Mucosa of descending colon (tissue), 3 donors: ENCODE results near the gene CHRNA9. TPM values are rescaled to one million over a fixed set of nuclear protein-coding genes. Genes with fewer than 3 reads are reported as not detected.

Experiments used
- ATAC-seq: fragments of 200-7000 bp; cut with Tn5 transposase; one replicate; pipeline ENCODE4 v1.9.1; 2020; ENCODE audit warnings: mild to moderate bottlenecking, moderate library complexity
- DNase-seq, 3 donors: peaks; one replicate each; pipeline ENCODE4 v3.0.0-alpha.2; 2020
- H3K36me3 ChIP-seq: fragments of 200-600 bp; one replicate; pipeline ENCODE4 v1.8.0; 2021; ENCODE audit warnings: low read depth, mild to moderate bottlenecking
- H3K4me1 ChIP-seq: fragments of 200-600 bp; one replicate; pipeline ENCODE4 v1.8.0; 2021; ENCODE audit warnings: low read depth, mild to moderate bottlenecking
- H3K4me3 ChIP-seq: fragments of 200-600 bp; one replicate; pipeline ENCODE4 v1.8.0; 2021; ENCODE audit warnings: mild to moderate bottlenecking
- H3K9me3 ChIP-seq: fragments of 200-600 bp; one replicate; pipeline ENCODE4 v1.8.0; 2021; ENCODE audit warnings: mild to moderate bottlenecking
- intact Hi-C, 2 donors: fragments of 100-400 bp; cut with DNase I in 1 of 2; cut with micrococcal nuclease in 1 of 2; formaldehyde crosslinking; loops; one replicate each; pipeline versions ENCODE4 v1.11.0 to v1.11.1; 2022; cut with DNase I, micrococcal nuclease
- total RNA-seq, 3 donors: library from RNA; stranded (reverse); fragmentation: NEBNext Ultra II Directional in 2 of 3; extraction: Animal tissue kit (Norgen Biotek cat#: 25700) in 2 of 3; gene quantifications; one replicate each; pipeline versions ENCODE4 v1.2.1 to v1.2.4, GENCODE V29; 2021 to 2023
- TF ChIP-seq, protein P1 (sequence below): fragments of 200-600 bp; IDR thresholded peaks from one replicate; pipeline ENCODE4 v1.8.0; 2022; ENCODE audit warnings: antibody characterized with exemption, mild to moderate bottlenecking
- donor health status: DM: no; HTN: no; CAD: no; lungs with moderate emphysema.
- donor health status: DM: no; HTN: no; CAD: no.
- donor health status: DM: no; HTN: yes; CAD: no.

CHRNA9 gene
- total RNA-seq, 3 donors from 2014 or later: not detected

DNA sequence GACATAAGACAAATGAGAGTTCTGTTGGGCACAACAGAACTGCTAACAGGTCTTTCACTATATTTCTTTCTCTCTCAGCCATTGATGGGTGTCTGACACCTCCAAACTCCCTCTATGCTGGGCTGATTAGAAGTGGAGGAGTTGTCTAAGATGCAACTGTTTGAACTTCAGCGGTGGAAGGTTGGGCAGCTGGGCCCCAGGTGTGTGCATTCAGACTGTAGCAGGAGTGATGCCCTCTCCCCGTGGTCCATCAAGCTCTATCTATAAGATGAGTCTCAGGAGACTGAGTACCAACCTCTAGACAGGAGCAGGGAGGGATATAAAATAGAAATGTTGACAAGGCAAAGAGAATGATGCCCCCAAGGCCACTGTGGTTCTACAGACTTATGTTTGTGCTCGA is 28.2 kb upstream of the CHRNA9 start:
- Histone ChIP-seq H3K4me3 (no peak overlapping the region), H3K36me3 (no peaks in the 10 kb centered on the region), H3K9me3 (no peaks in the 10 kb centered on the region), H3K4me1 (no peaks in the 10 kb centered on the region)
- TF ChIP-seq, protein P1, sequence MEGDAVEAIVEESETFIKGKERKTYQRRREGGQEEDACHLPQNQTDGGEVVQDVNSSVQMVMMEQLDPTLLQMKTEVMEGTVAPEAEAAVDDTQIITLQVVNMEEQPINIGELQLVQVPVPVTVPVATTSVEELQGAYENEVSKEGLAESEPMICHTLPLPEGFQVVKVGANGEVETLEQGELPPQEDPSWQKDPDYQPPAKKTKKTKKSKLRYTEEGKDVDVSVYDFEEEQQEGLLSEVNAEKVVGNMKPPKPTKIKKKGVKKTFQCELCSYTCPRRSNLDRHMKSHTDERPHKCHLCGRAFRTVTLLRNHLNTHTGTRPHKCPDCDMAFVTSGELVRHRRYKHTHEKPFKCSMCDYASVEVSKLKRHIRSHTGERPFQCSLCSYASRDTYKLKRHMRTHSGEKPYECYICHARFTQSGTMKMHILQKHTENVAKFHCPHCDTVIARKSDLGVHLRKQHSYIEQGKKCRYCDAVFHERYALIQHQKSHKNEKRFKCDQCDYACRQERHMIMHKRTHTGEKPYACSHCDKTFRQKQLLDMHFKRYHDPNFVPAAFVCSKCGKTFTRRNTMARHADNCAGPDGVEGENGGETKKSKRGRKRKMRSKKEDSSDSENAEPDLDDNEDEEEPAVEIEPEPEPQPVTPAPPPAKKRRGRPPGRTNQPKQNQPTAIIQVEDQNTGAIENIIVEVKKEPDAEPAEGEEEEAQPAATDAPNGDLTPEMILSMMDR: no peak
- intact Hi-C loops: no loop called here
- ATAC-seq (no peak), DNase-seq (no peak)

DNA sequence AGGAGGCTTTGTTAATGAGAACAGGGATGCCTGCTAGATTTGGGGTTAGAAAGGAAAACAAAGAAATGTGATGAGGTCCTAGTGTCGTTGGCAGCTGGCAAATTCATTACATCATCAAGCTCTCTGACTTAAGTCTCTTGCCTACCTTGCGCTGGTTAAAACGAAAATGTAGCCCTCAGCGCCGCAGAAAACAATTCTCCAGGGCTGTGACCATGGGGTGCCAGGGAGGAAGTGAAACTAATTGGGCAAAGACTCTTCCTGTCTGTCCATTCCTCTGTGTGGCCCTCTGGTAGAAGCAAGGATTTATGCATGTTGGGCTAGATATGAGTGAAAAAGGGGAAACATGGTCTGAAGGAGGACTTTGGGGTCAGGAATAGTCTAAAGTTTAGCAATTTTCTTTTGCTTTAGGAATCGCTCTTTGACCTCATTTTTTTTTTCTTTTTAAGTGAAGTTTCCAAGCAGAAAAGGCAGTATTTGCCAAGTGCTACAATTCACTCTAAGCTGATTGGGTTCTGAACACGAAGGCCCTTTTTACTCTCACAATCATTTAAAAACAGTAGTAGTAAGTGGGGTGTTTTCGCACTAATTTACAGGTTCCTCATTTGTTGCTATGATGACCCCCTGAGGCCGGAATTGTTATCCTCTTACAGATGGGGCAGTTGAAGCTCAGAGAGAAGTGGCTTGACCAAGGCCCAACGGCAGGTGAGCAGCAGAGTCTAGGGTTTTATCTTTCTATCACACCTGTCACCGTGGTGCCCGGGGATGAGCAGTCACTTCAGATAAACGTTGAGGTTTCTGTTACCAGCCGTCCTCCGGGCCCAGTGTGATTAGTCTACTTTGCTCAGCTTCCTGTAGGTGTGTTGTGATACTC is 27.3 kb upstream of the CHRNA9 start:
- intact Hi-C loops: no loop called here
- ATAC-seq (peak; percentile 52), DNase-seq (peak; percentile 42 to 70 (median 43))
- Histone ChIP-seq H3K9me3 (no peaks in the 10 kb centered on the region), H3K36me3 (no peaks in the 10 kb centered on the region), H3K4me3 (no peak overlapping the region), H3K4me1 (no peaks in the 10 kb centered on the region)
- TF ChIP-seq, protein P1: no peak

DNA sequence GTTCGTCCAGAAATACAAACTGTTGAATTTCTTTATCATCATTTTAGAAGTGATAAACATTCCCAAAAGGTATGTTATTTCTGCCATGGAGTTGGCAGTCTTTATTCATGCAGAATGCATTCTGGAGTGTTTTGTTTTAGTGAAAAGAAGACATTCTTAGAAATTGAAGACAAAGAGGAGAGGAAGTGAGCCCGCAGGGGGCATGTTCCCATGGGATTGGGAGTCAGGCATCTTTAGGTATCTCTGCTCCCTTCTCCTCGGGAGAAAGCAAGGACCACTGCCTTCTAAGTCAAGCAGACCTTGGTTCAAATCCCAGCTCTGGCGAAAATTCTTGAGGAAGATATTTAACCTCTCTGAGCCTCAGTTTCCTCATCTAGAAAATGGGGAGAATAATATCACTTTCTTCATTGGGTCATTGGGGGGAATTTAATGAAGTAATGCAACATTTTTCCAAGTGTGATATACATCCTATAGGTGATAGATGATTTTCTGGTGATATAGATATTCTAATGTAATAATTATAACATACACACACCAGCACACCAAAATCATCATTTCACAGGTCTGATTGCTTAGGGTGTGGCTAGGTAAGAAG is 26.5 kb upstream of the CHRNA9 start:
- intact Hi-C loops: no loop called here
- H3K4me3 ChIP-seq: no peak overlapping the region
- no peak for DNase-seq
- H3K36me3 ChIP-seq: no peaks in the 10 kb centered on the region
- TF ChIP-seq, protein P1: no peak
- H3K4me1 ChIP-seq: no peaks in the 10 kb centered on the region
- no peak for ATAC-seq
- H3K9me3 ChIP-seq: no peaks in the 10 kb centered on the region

DNA sequence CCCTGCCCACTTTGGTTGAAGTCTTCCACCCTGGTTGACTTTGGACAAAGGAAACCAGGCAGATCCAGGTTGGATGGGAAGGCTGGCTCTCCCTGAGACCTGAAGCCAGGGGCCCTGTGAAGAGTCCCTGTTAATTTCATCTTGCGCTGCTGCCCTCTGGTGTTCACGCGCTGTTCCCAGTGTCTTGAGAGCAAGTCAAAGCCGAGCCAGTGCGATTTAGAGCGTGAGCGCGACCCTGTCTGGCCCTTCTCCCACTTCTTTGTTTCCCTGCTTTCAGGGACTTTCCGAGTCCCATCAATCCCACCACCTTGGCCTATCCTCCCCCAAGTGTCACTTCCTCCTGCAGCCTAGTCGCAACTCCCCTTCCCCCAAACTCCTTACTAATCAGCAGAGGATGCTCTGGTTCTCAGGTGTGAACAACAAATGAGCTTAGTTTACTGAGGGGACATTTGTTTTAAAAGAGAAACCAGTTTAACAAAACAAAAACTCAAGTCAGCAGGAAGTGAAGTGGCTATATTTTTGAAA is 25.8 kb upstream of the CHRNA9 start:
- intact Hi-C loops: no loop called here
- H3K4me3 ChIP-seq: no peak overlapping the region

DNA sequence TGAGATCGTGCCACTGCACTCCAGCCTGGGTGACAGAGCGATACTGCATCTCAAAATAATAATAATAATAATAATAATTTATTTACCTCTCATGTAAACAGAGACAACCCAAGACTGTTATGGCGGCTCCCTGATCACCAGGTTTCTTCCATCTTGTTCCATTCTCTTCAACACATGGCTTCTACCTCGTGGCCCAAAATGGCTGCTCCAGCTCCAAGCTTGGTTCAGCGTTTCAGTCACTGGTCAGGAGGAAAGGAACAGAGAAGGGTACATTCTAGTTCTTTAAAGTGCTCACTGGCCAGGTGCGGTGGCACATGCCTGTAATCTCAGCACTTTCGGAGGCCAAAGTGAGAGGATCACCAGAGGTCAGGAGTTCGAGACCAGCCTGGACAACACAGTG is 24.9 kb upstream of the CHRNA9 start:
- no peak for ATAC-seq
- no peaks in the 10 kb centered on the region for H3K4me1 ChIP-seq
- intact Hi-C loops: loop anchor here (5.0 to 10.0 kb wide), 2 partner anchors 158 to 255 kb away; partner anchors contain the start of gene N4BP2 (in 1 of the 2)
- no peak overlapping the region for H3K4me3 ChIP-seq
- no peaks in the 10 kb centered on the region for H3K9me3 ChIP-seq
- DNase-seq: no peak
- TF ChIP-seq, protein P1: no peak
- no peaks in the 10 kb centered on the region for H3K36me3 ChIP-seq

More for the DNA sequence above, 25.8 kb upstream of the CHRNA9 start:
- DNase-seq (peak; percentile 91 to 99 (median 93)), ATAC-seq (peak; percentile 81)
- no peaks in the 10 kb centered on the region for H3K9me3 ChIP-seq
- no peaks in the 10 kb centered on the region for H3K36me3 ChIP-seq
- no peaks in the 10 kb centered on the region for H3K4me1 ChIP-seq
- TF ChIP-seq, protein P1: peak; percentile 75
